ENCODE data around the gene ERC2. TPM values are rescaled to one million over a fixed set of nuclear protein-coding genes. Genes with fewer than 3 reads are reported as not detected.

Gene ERC2
- total RNA-seq, 3 donors from 2014 or later (not counting 1 experiment from before 2014, with no cell fraction given), result not detected

GRCh38 chr3:56424336-56424735 is 43.9 kb downstream of the ERC2 start:
- no peak for ATAC-seq
- Histone ChIP-seq H3K27ac (ENCODE audit: low read length) (no peak overlapping the region), H3K27me3 (ENCODE audit: control insufficient read depth, insufficient read depth, low read length) (no peaks in the 10 kb centered on the region), H3K36me3 (ENCODE audit: control insufficient read depth, insufficient read depth, low read length) (no peaks in the 10 kb centered on the region), H3K4me3 (ENCODE audit: low read length) (no peak overlapping the region), H3K9me3 (ENCODE audit: control insufficient read depth, insufficient read depth, low read length) (no peaks in the 10 kb centered on the region), H3K4me1 (ENCODE audit: control insufficient read depth, insufficient read depth, low read length) (no peaks in the 10 kb centered on the region)
- no peak for DNase-seq
- 85% methylated on average over 1 of the region's 1 CpG for WGBS (ENCODE audit: insufficient coverage)
- H3K4me3 Mint-ChIP-seq, result no peak overlapping the region
- no peak overlapping the region for H3K27ac Mint-ChIP-seq
- peaks cover 15 to 48% of the 10 kb centered on the region in 2 donors for H3K27me3 Mint-ChIP-seq (ENCODE audit: low read depth in 2 of 2)
- no peak for TF ChIP-seq CTCF (IDR thresholded peaks at IDR 0.05)
- H3K36me3 Mint-ChIP-seq, result no peaks in the 10 kb centered on the region
- H3K9me3 Mint-ChIP-seq, result no peaks in the 10 kb centered on the region
- no peaks in the 10 kb centered on the region for H3K4me1 Mint-ChIP-seq
- intact Hi-C loops (cut with micrococcal nuclease), result no loop called here

GRCh38 chr3:56423661-56424099 is 44.6 kb downstream of the ERC2 start:
- no peaks in the 10 kb centered on the region for H3K36me3 Mint-ChIP-seq
- intact Hi-C loops (cut with micrococcal nuclease), result no loop called here
- no peaks in the 10 kb centered on the region for H3K9me3 Mint-ChIP-seq
- DNase-seq (no peak), ATAC-seq (no peak)
- peaks cover 13 to 41% of the 10 kb centered on the region in 2 donors for H3K27me3 Mint-ChIP-seq (ENCODE audit: low read depth in 2 of 2)
- no peaks in the 10 kb centered on the region for H3K36me3 ChIP-seq (ENCODE audit: control insufficient read depth, insufficient read depth, low read length)
- H3K4me1 Mint-ChIP-seq, result no peaks in the 10 kb centered on the region
- no peaks in the 10 kb centered on the region for H3K27me3 ChIP-seq (ENCODE audit: control insufficient read depth, insufficient read depth, low read length)
- H3K4me3 Mint-ChIP-seq, result no peak overlapping the region
- 98% methylated on average over 5 of the region's 5 CpGs for WGBS (ENCODE audit: insufficient coverage)
- no peaks in the 10 kb centered on the region for H3K9me3 ChIP-seq (ENCODE audit: control insufficient read depth, insufficient read depth, low read length)
- no peaks in the 10 kb centered on the region for H3K4me1 ChIP-seq (ENCODE audit: control insufficient read depth, insufficient read depth, low read length)
- no peak overlapping the region for H3K27ac ChIP-seq (ENCODE audit: low read length)
- no peak overlapping the region for H3K4me3 ChIP-seq (ENCODE audit: low read length)
- no peak overlapping the region for H3K27ac Mint-ChIP-seq
- TF ChIP-seq CTCF (IDR thresholded peaks at IDR 0.05), result no peak

GRCh38 chr3:56422316-56422715 is 46.0 kb downstream of the ERC2 start:
- WGBS (ENCODE audit: insufficient coverage), result 76% methylated on average over 2 of the region's 2 CpGs
- Mint-ChIP-seq H3K4me1 (no peaks in the 10 kb centered on the region), H3K27ac (no peak overlapping the region), H3K36me3 (no peaks in the 10 kb centered on the region), H3K27me3 (ENCODE audit: low read depth in 2 of 2) (peaks cover 10 to 33% of the 10 kb centered on the region in 2 donors), H3K9me3 (no peaks in the 10 kb centered on the region), H3K4me3 (no peak overlapping the region)
- Histone ChIP-seq H3K27ac (ENCODE audit: low read length) (no peak overlapping the region), H3K36me3 (ENCODE audit: control insufficient read depth, insufficient read depth, low read length) (no peaks in the 10 kb centered on the region), H3K4me1 (ENCODE audit: control insufficient read depth, insufficient read depth, low read length) (no peaks in the 10 kb centered on the region), H3K9me3 (ENCODE audit: control insufficient read depth, insufficient read depth, low read length) (no peaks in the 10 kb centered on the region), H3K4me3 (ENCODE audit: low read length) (no peak overlapping the region), H3K27me3 (ENCODE audit: control insufficient read depth, insufficient read depth, low read length) (no peaks in the 10 kb centered on the region)
- intact Hi-C loops (cut with micrococcal nuclease), result no loop called here
- no peak for TF ChIP-seq CTCF (IDR thresholded peaks at IDR 0.05)
- no peak for ATAC-seq
- DNase-seq, result no peak

DNA sequence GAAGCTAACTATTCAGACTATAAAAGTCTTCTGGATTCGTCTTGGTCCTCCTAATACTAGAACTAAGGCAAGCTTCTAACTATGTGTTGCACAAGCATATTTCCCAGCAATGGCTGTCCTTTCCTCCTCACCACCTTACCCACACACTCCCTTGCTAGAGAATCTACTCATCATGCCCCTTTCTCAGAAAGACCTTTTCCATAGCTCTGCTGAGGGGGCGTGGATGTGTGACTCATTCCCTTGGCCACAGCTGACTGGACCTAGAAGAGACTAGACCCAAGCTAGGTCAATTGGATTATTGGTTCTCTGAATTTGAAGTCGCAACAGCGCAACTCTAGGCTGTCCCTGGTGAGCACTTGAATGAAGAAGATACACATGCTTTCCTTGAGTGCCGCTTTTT is 47.1 kb downstream of the ERC2 start:
- H3K4me1 ChIP-seq (ENCODE audit: control insufficient read depth, insufficient read depth, low read length), result no peaks in the 10 kb centered on the region
- no peak overlapping the region for H3K4me3 Mint-ChIP-seq
- ATAC-seq (no peak), DNase-seq (no peak)
- H3K27ac Mint-ChIP-seq, result no peak overlapping the region
- intact Hi-C loops (cut with micrococcal nuclease), result no loop called here
- H3K27ac ChIP-seq (ENCODE audit: low read length), result no peak overlapping the region
- no peaks in the 10 kb centered on the region for H3K4me1 Mint-ChIP-seq
- H3K9me3 ChIP-seq (ENCODE audit: control insufficient read depth, insufficient read depth, low read length), result no peaks in the 10 kb centered on the region
- 84% methylated on average over 4 of the region's 5 CpGs for WGBS (ENCODE audit: insufficient coverage)
- peaks cover 10 to 38% of the 10 kb centered on the region in 2 donors for H3K27me3 Mint-ChIP-seq (ENCODE audit: low read depth in 2 of 2)
- no peak for TF ChIP-seq CTCF (IDR thresholded peaks at IDR 0.05)
- H3K4me3 ChIP-seq (ENCODE audit: low read length), result no peak overlapping the region
- no peaks in the 10 kb centered on the region for H3K27me3 ChIP-seq (ENCODE audit: control insufficient read depth, insufficient read depth, low read length)
- H3K9me3 Mint-ChIP-seq, result peaks cover 0 to 2% of the 10 kb centered on the region in 2 donors
- no peaks in the 10 kb centered on the region for H3K36me3 ChIP-seq (ENCODE audit: control insufficient read depth, insufficient read depth, low read length)
- H3K36me3 Mint-ChIP-seq, result no peaks in the 10 kb centered on the region

Data from natural killer cell (primary cell).